Measurements from ENCODE around the gene STARD3.

Gene STARD3

GRCh38 chr17:39640591-39641031 lies 3.7 kb downstream of the STARD3 start:
- H3K36me3 ChIP-seq (ENCODE audit: insufficient read depth, low read length): no peaks in the 10 kb centered on the region
- no peak overlapping the region for H3K4me3 ChIP-seq (ENCODE audit: low read length)
- H3K4me1 ChIP-seq (ENCODE audit: insufficient read depth, low read length): peaks cover 37% of the 10 kb centered on the region
- H3K9me3 ChIP-seq (ENCODE audit: low read length): no peaks in the 10 kb centered on the region
- no peaks in the 10 kb centered on the region for H3K27me3 ChIP-seq (ENCODE audit: insufficient read depth, low read length)
- H2AFZ ChIP-seq (ENCODE audit: low read depth, low read length): no peak overlapping the region

GRCh38 chr17:39641097-39641496 lies 4.2 kb downstream of the STARD3 start:
- H3K27me3 ChIP-seq (ENCODE audit: insufficient read depth, low read length): no peaks in the 10 kb centered on the region
- H3K36me3 ChIP-seq (ENCODE audit: insufficient read depth, low read length): no peaks in the 10 kb centered on the region
- H3K4me1 ChIP-seq (ENCODE audit: insufficient read depth, low read length): peaks cover 37% of the 10 kb centered on the region
- H3K9me3 ChIP-seq (ENCODE audit: low read length): no peaks in the 10 kb centered on the region
- H2AFZ ChIP-seq (ENCODE audit: low read depth, low read length): no peak overlapping the region
- no peak overlapping the region for H3K4me3 ChIP-seq (ENCODE audit: low read length)

GRCh38 chr17:39641883-39642282 lies 4.9 kb downstream of the STARD3 start:
- H3K36me3 ChIP-seq (ENCODE audit: insufficient read depth, low read length): no peaks in the 10 kb centered on the region
- no peak overlapping the region for H3K4me3 ChIP-seq (ENCODE audit: low read length)
- H3K9me3 ChIP-seq (ENCODE audit: low read length): no peaks in the 10 kb centered on the region
- no peaks in the 10 kb centered on the region for H3K27me3 ChIP-seq (ENCODE audit: insufficient read depth, low read length)
- H3K4me1 ChIP-seq (ENCODE audit: insufficient read depth, low read length): peaks cover 32% of the 10 kb centered on the region
- H2AFZ ChIP-seq (ENCODE audit: low read depth, low read length): no peak overlapping the region

- Histone ChIP-seq H3K27me3 (ENCODE audit: insufficient read depth, low read length) (no peaks in the 10 kb centered on the region), H3K9me3 (ENCODE audit: low read length) (no peaks in the 10 kb centered on the region), H3K4me1 (ENCODE audit: insufficient read depth, low read length) (peaks cover 31% of the 10 kb centered on the region), H3K36me3 (ENCODE audit: insufficient read depth, low read length) (no peaks in the 10 kb centered on the region), H2AFZ (ENCODE audit: low read depth, low read length) (no peak overlapping the region), H3K4me3 (ENCODE audit: low read length) (no peak overlapping the region)
Measured at GRCh38 chr17:39642291-39643074, 5.5 kb downstream of the STARD3 start.

- no peaks in the 10 kb centered on the region for H3K27me3 ChIP-seq (ENCODE audit: insufficient read depth, low read length)
- no peaks in the 10 kb centered on the region for H3K36me3 ChIP-seq (ENCODE audit: insufficient read depth, low read length)
- no peaks in the 10 kb centered on the region for H3K9me3 ChIP-seq (ENCODE audit: low read length)
- no peak overlapping the region for H2AFZ ChIP-seq (ENCODE audit: low read depth, low read length)
- peaks cover 23% of the 10 kb centered on the region for H3K4me1 ChIP-seq (ENCODE audit: insufficient read depth, low read length)
- no peak overlapping the region for H3K4me3 ChIP-seq (ENCODE audit: low read length)
Measured at GRCh38 chr17:39643271-39643670, 6.3 kb downstream of the STARD3 start.

- Histone ChIP-seq H3K9me3 (ENCODE audit: low read length) (no peaks in the 10 kb centered on the region), H2AFZ (ENCODE audit: low read depth, low read length) (no peak overlapping the region), H3K4me1 (ENCODE audit: insufficient read depth, low read length) (peaks cover 7% of the 10 kb centered on the region), H3K4me3 (ENCODE audit: low read length) (no peak overlapping the region), H3K27me3 (ENCODE audit: insufficient read depth, low read length) (no peaks in the 10 kb centered on the region), H3K36me3 (ENCODE audit: insufficient read depth, low read length) (peaks cover 7% of the 10 kb centered on the region)
Measured at GRCh38 chr17:39647256-39647655, 10.3 kb downstream of the STARD3 start.

GRCh38 chr17:39648616-39649366 lies 11.8 kb downstream of the STARD3 start:
- Histone ChIP-seq H3K9me3 (ENCODE audit: low read length) (no peaks in the 10 kb centered on the region), H2AFZ (ENCODE audit: low read depth, low read length) (no peak overlapping the region), H3K4me1 (ENCODE audit: insufficient read depth, low read length) (peaks cover 20% of the 10 kb centered on the region), H3K27me3 (ENCODE audit: insufficient read depth, low read length) (no peaks in the 10 kb centered on the region), H3K36me3 (ENCODE audit: insufficient read depth, low read length) (peaks cover 7% of the 10 kb centered on the region), H3K4me3 (ENCODE audit: low read length) (no peak overlapping the region)

- peaks cover 7% of the 10 kb centered on the region for H3K36me3 ChIP-seq (ENCODE audit: insufficient read depth, low read length)
- no peaks in the 10 kb centered on the region for H3K27me3 ChIP-seq (ENCODE audit: insufficient read depth, low read length)
- no peak overlapping the region for H3K4me3 ChIP-seq (ENCODE audit: low read length)
Measured at GRCh38 chr17:39650121-39650579, 13.2 kb downstream of the STARD3 start.

GRCh38 chr17:39651923-39652586 lies 15.1 kb downstream of the STARD3 start:
- Histone ChIP-seq H3K27me3 (ENCODE audit: insufficient read depth, low read length) (no peaks in the 10 kb centered on the region), H3K36me3 (ENCODE audit: insufficient read depth, low read length) (peaks cover 15% of the 10 kb centered on the region), H2AFZ (ENCODE audit: low read depth, low read length) (no peak overlapping the region), H3K4me3 (ENCODE audit: low read length) (no peak overlapping the region), H3K9me3 (ENCODE audit: low read length) (no peaks in the 10 kb centered on the region), H3K4me1 (ENCODE audit: insufficient read depth, low read length) (peaks cover 20% of the 10 kb centered on the region)

More at GRCh38 chr17:39650121-39650579, 13.2 kb downstream of the STARD3 start:
- Histone ChIP-seq H2AFZ (ENCODE audit: low read depth, low read length) (no peak overlapping the region), H3K4me1 (ENCODE audit: insufficient read depth, low read length) (peaks cover 20% of the 10 kb centered on the region), H3K9me3 (ENCODE audit: low read length) (no peaks in the 10 kb centered on the region)

- Histone ChIP-seq H3K9me3 (ENCODE audit: low read length) (no peaks in the 10 kb centered on the region), H3K36me3 (ENCODE audit: insufficient read depth, low read length) (peaks cover 18% of the 10 kb centered on the region), H3K4me3 (ENCODE audit: low read length) (no peak overlapping the region), H2AFZ (ENCODE audit: low read depth, low read length) (no peak overlapping the region), H3K27me3 (ENCODE audit: insufficient read depth, low read length) (no peaks in the 10 kb centered on the region), H3K4me1 (ENCODE audit: insufficient read depth, low read length) (peaks cover 20% of the 10 kb centered on the region)
Measured at GRCh38 chr17:39652587-39653315, 15.8 kb downstream of the STARD3 start.

GRCh38 chr17:39653316-39653661 lies 16.3 kb downstream of the STARD3 start:
- peaks cover 24% of the 10 kb centered on the region for H3K36me3 ChIP-seq (ENCODE audit: insufficient read depth, low read length)
- H3K9me3 ChIP-seq (ENCODE audit: low read length): no peaks in the 10 kb centered on the region
- no peak overlapping the region for H2AFZ ChIP-seq (ENCODE audit: low read depth, low read length)
- no peaks in the 10 kb centered on the region for H3K27me3 ChIP-seq (ENCODE audit: insufficient read depth, low read length)
- no peak overlapping the region for H3K4me3 ChIP-seq (ENCODE audit: low read length)
- peaks cover 20% of the 10 kb centered on the region for H3K4me1 ChIP-seq (ENCODE audit: insufficient read depth, low read length)

- H2AFZ ChIP-seq (ENCODE audit: low read depth, low read length): no peak overlapping the region
- peaks cover 26% of the 10 kb centered on the region for H3K36me3 ChIP-seq (ENCODE audit: insufficient read depth, low read length)
- H3K9me3 ChIP-seq (ENCODE audit: low read length): no peaks in the 10 kb centered on the region
- H3K4me1 ChIP-seq (ENCODE audit: insufficient read depth, low read length): peaks cover 20% of the 10 kb centered on the region
- no peak overlapping the region for H3K4me3 ChIP-seq (ENCODE audit: low read length)
- no peaks in the 10 kb centered on the region for H3K27me3 ChIP-seq (ENCODE audit: insufficient read depth, low read length)
Measured at GRCh38 chr17:39653662-39654331, 16.9 kb downstream of the STARD3 start.

All from neuron (in vitro differentiated cells).